Body of pancreas (tissue), 4 donors: ENCODE data around the gene UBQLN4. TPM values are rescaled to one million over a fixed set of nuclear protein-coding genes. Genes with fewer than 3 reads are reported as not detected.

Source experiments
- ATAC-seq: fragments of 150-250 bp; one replicate; pipeline ENCODE4 v1.9.1; 2016
- DNase-seq, 4 donors: peaks; one replicate each; pipeline ENCODE4 v3.0.0-alpha.2; 2019
- H3K27ac ChIP-seq, 4 donors: fragments of 200-600 bp; sonication (generic); 1 replicate in 3 of 4; 2 replicates in 1 of 4; pipeline versions ENCODE4 v1.5.1 to v1.6.1; 2016 to 2019; ENCODE audit warnings: mild to moderate bottlenecking in 1 of 4, mixed read lengths in 1 of 4, moderate library complexity in 1 of 4
- H3K27me3 ChIP-seq, 2 donors: fragments of 200-600 bp; sonication (generic); one replicate each; pipeline ENCODE4 v1.6.0; 2016; ENCODE audit warnings: mild to moderate bottlenecking in 1 of 2
- H3K36me3 ChIP-seq, 2 donors: fragments of 200-600 bp; sonication (generic); replicated peaks in 1 of 2; 2 replicates each; pipeline ENCODE4 v1.5.1; 2016; ENCODE audit warnings: low read depth in 2 of 2; ENCODE audit not compliant: insufficient read depth in 1 of 2
- H3K4me1 ChIP-seq: fragments of 200-600 bp; sonication (generic); one replicate; pipeline ENCODE4 v1.6.0; 2016
- H3K4me3 ChIP-seq, 2 donors: fragments of 200-600 bp; sonication (generic); 1 replicate in 1 of 2; 2 replicates in 1 of 2; pipeline ENCODE4 v1.5.1; 2016 to 2019
- H3K9me3 ChIP-seq, 3 donors: fragments of 200-600 bp; sonication (generic); 1 replicate in 2 of 3; 2 replicates in 1 of 3; pipeline ENCODE4 v1.5.1; 2016
- CTCF ChIP-seq, 7 experiments: fragments of 450-650 bp in 4 of 7; fragments of 200-600 bp in 3 of 7; sonication (generic) in 3 of 7; IDR thresholded peaks; one replicate each; pipeline ENCODE4 v1.5.1; 2016 to 2019; ENCODE audit warnings: antibody characterized with exemption in 7 of 7
- POLR2A ChIP-seq, 3 donors: fragments of 450-650 bp; IDR thresholded peaks; one replicate each; pipeline ENCODE4 v1.6.1; 2016; ENCODE audit warnings: antibody characterized with exemption in 3 of 3, mild to moderate bottlenecking in 2 of 3
- whole genome bisulfite sequencing, 2 donors: methylation state at CpG; one replicate each; pipeline ENCODE4 v1.1.5; 2017; 5-methylcytosine and 5-hydroxymethylcytosine counted together
- intact Hi-C: fragments of 100-400 bp; cut with DNase I; formaldehyde crosslinking; loops from one replicate; pipeline ENCODE4 v1.15.1; 2023
- total RNA-seq, 2 donors: library from RNA; depleted of rRNA; stranded (reverse); fragments of >200 nt; gene quantifications; one replicate each; pipeline ENCODE4 v1.1.0, GENCODE V29; 2016

Gene UBQLN4
- total RNA-seq, 2 donors from 2014 or later = 16.5 to 16.9 TPM

- no peak overlapping the region for H3K4me3 ChIP-seq
- TF ChIP-seq CTCF (IDR thresholded peaks at IDR 0.05) (no peak), POLR2A (IDR thresholded peaks at IDR 0.05) (no peak)
- DNase-seq (no peak), ATAC-seq (peak; percentile 18)
- H3K27ac ChIP-seq = peak overlapping the region in 1 of 4 donors; percentile 52
- peaks cover 2% of the 10 kb centered on the region for H3K4me1 ChIP-seq
- intact Hi-C loops = no loop called here
- H3K9me3 ChIP-seq = no peaks in the 10 kb centered on the region
- H3K27me3 ChIP-seq = no peaks in the 10 kb centered on the region
- WGBS, 2 donors = 62 to 64% methylated on average over 6 to 7 of the region's 7 CpGs
- H3K36me3 ChIP-seq = peaks cover 0 to 17% of the 10 kb centered on the region in 2 donors
Observed at GRCh38 chr1:156006666-156007376, 46.8 kb downstream of the UBQLN4 start.

GRCh38 chr1:156004843-156005584, 48.6 kb downstream of the UBQLN4 start:
- intact Hi-C loops = no loop called here
- no peak for TF ChIP-seq CTCF (IDR thresholded peaks at IDR 0.05)
- no peak for TF ChIP-seq POLR2A (IDR thresholded peaks at IDR 0.05)
- WGBS, 2 donors = 68 to 78% methylated on average over 4 of the region's 4 CpGs
- Histone ChIP-seq H3K36me3 (peaks cover 0 to 6% of the 10 kb centered on the region in 2 donors), H3K4me3 (no peak overlapping the region), H3K4me1 (peaks cover 4% of the 10 kb centered on the region), H3K9me3 (no peaks in the 10 kb centered on the region), H3K27me3 (no peaks in the 10 kb centered on the region), H3K27ac (no peak overlapping the region)
- DNase-seq = no peak
- ATAC-seq = no peak

- Histone ChIP-seq H3K27ac (no peak overlapping the region), H3K36me3 (no peaks in the 10 kb centered on the region), H3K9me3 (no peaks in the 10 kb centered on the region), H3K4me3 (no peak overlapping the region), H3K27me3 (no peaks in the 10 kb centered on the region), H3K4me1 (peaks cover 4% of the 10 kb centered on the region)
- DNase-seq (no peak), ATAC-seq (no peak)
- TF ChIP-seq CTCF (IDR thresholded peaks at IDR 0.05) = no peak
- no peak for TF ChIP-seq POLR2A (IDR thresholded peaks at IDR 0.05)
- WGBS, 2 donors = 28 to 35% methylated on average over 2 of the region's 2 CpGs
- intact Hi-C loops = no loop called here
Observed at GRCh38 chr1:156003923-156004188, 49.7 kb downstream of the UBQLN4 start.

- DNase-seq = no peak
- TF ChIP-seq CTCF (IDR thresholded peaks at IDR 0.05) (no peak), POLR2A (IDR thresholded peaks at IDR 0.05) (no peak)
- Histone ChIP-seq H3K27me3 (no peaks in the 10 kb centered on the region), H3K36me3 (no peaks in the 10 kb centered on the region), H3K27ac (no peak overlapping the region), H3K4me1 (peaks cover 4% of the 10 kb centered on the region), H3K9me3 (no peaks in the 10 kb centered on the region), H3K4me3 (no peak overlapping the region)
- WGBS, 2 donors = 68 to 72% methylated on average over 3 of the region's 3 CpGs
- no peak for ATAC-seq
- intact Hi-C loops = no loop called here
Observed at GRCh38 chr1:156002188-156002911, 51.2 kb downstream of the UBQLN4 start.
